HepG2 (cell line): ENCODE results near the gene NPHP4. TPM values are rescaled to one million over a fixed set of nuclear protein-coding genes. Genes with fewer than 3 reads are reported as not detected.

Experiments
- ATAC-seq: fragments of 200-7000 bp; cut with Tn5 transposase; 3 replicates; pipeline ENCODE4 v1.9.1; 2020; ENCODE audit warnings: mild to moderate bottlenecking, moderate library complexity
- BruUV-seq: library from RNA; stranded (reverse); fragments of 400-500 nt; replicated peaks from 2 replicates; lab custom pipeline; 2021; lab: Mats Ljungman, UMichigan
- CTCF ChIA-PET: fragments of 300-600 bp; formaldehyde crosslinking; extraction: SDS; loops from one replicate; lab custom pipeline; 2021; ENCODE audit warnings: low total read pairs, inconsistent platforms, low intra/inter-chr PET ratio; lab: Yijun Ruan, JAX
- POLR2A ChIA-PET: fragments of 350-600 bp; sonication (Branson Sonifier 250); formaldehyde crosslinking; loops from one replicate; lab custom pipeline; 2020; ENCODE audit warnings: antibody characterized with exemption, inconsistent platforms; lab: Yijun Ruan, JAX
- DNase-seq: peaks from one replicate; pipeline ENCODE4 v3.0.0-alpha.2; 2015; ENCODE audit warnings: low spot score
- FAIRE-seq: peaks from 3 replicates; lab custom pipeline; 2011; peaks lifted over from hg19 to GRCh38; lab: Jason Lieb, UNC
- H2AFZ ChIP-seq: one replicate; pipeline ENCODE4 v1.6.1; 2011; ENCODE audit warnings: low read length, inconsistent platforms
- H3K27ac ChIP-seq: fragments of 300-600 bp; 3 replicates; pipeline ENCODE4 v1.8.0; 2011; ENCODE audit warnings: mixed run types, mild to moderate bottlenecking, mixed read lengths, low read length, inconsistent platforms; ENCODE audit not compliant: insufficient read depth; ENCODE audit errors: extremely low read length
- H3K27me3 ChIP-seq, 2 experiments: fragments of 200-600 bp in 1 of 2; 2 replicates in 1 of 2; 3 replicates in 1 of 2; pipeline versions ENCODE4 v1.6.0 to v1.8.0; 2011; ENCODE audit warnings: low read length in 2 of 2, mild to moderate bottlenecking in 2 of 2, moderate library complexity in 2 of 2, inconsistent platforms in 1 of 2; ENCODE audit not compliant: insufficient read depth in 2 of 2, control insufficient read depth in 1 of 2
- H3K36me3 ChIP-seq, 2 experiments: fragments of 200-600 bp in 1 of 2; replicated peaks in 1 of 2; 2 replicates in 1 of 2; 3 replicates in 1 of 2; pipeline versions ENCODE4 v1.5.1 to v1.8.0; 2011; ENCODE audit warnings: low read length in 2 of 2, inconsistent platforms in 1 of 2; ENCODE audit not compliant: insufficient read depth in 2 of 2, control insufficient read depth in 1 of 2
- H3K4me1 ChIP-seq: 2 replicates; pipeline ENCODE4 v1.5.1; 2012; ENCODE audit warnings: low read length, inconsistent platforms; ENCODE audit not compliant: insufficient read depth
- H3K4me2 ChIP-seq: 2 replicates; pipeline ENCODE4 v1.6.0; 2011; ENCODE audit warnings: low read depth, low read length, inconsistent platforms
- H3K4me3 ChIP-seq, 3 experiments: fragments of 200-600 bp in 1 of 3; sonication (generic), shearing (Covaris generic) in 1 of 3; replicated peaks in 1 of 3; 2 replicates each; pipeline ENCODE4 v1.5.1; 2011 to 2016; ENCODE audit warnings: low read length in 3 of 3, inconsistent platforms in 2 of 3, low read depth in 2 of 3, mild to moderate bottlenecking in 2 of 3, control low read depth in 1 of 3, mixed read lengths in 1 of 3; ENCODE audit not compliant: insufficient read depth in 1 of 3
- H3K79me2 ChIP-seq: one replicate; pipeline ENCODE4 v1.6.1; 2011; ENCODE audit warnings: low read length, inconsistent platforms; ENCODE audit not compliant: insufficient read depth
- H3K9ac ChIP-seq: 2 replicates; pipeline ENCODE4 v1.6.0; 2011; ENCODE audit warnings: mild to moderate bottlenecking, low read depth, low read length, inconsistent platforms; ENCODE audit not compliant: insufficient read depth
- H3K9me3 ChIP-seq: 2 replicates; pipeline ENCODE4 v1.5.1; 2012; ENCODE audit warnings: mild to moderate bottlenecking, low read length
- H4K20me1 ChIP-seq: 2 replicates; pipeline ENCODE4 v1.6.0; 2011; ENCODE audit warnings: inconsistent platforms, mild to moderate bottlenecking, low read length, moderate library complexity; ENCODE audit not compliant: insufficient read depth
- ELF3 ChIP-seq: IDR thresholded peaks from 2 replicates; pipeline ENCODE4 v1.6.1; 2016; ENCODE audit warnings: missing genetic modification reagents, missing compliant biosample characterization
- KDM3A ChIP-seq: IDR thresholded peaks from 2 replicates; pipeline ENCODE4 v1.6.1; 2018; ENCODE audit warnings: low read depth, missing compliant biosample characterization
- ZNF510 ChIP-seq: sonication (generic); formaldehyde crosslinking; IDR thresholded peaks from 2 replicates; pipeline ENCODE4 v1.4.0; 2020; ENCODE audit warnings: low read depth, mild to moderate bottlenecking, missing genetic modification reagents
- ZNF572 ChIP-seq: sonication (generic); formaldehyde crosslinking; IDR thresholded peaks from 2 replicates; pipeline ENCODE4 v1.5.1; 2020; ENCODE audit warnings: mild to moderate bottlenecking, missing genetic modification reagents
- WGBS: methylation state at CpG from one replicate; pipeline ENCODE4 v1.1.6; 2017; ENCODE audit warnings: low lambda C conversion rate; 5-methylcytosine and 5-hydroxymethylcytosine counted together
- in situ Hi-C: cut with HindIII; loops from 2 replicates; pipeline ENCODE4 v1.10.0; 2017; ENCODE audit warnings: low pct_unique_long_range_greater_than_20kb; ENCODE audit not compliant: extremely low pct_ligation_motif_present
- intact Hi-C: fragments of 100-400 bp; cut with micrococcal nuclease; formaldehyde crosslinking; loops from one replicate; pipeline ENCODE4 v1.10.0; 2022; ENCODE audit not compliant: unreplicated experiment
- polyA plus RNA-seq, 8 experiments: library from polyadenylated mRNA; depleted of rRNA in 3 of 8; stranded (reverse) in 7 of 8; unstranded in 1 of 8; fragments of >200 nt; fragmentation: Illumina TruSeq in 4 of 8; extraction: Trizol in 4 of 8; gene quantifications; 2 replicates each; pipeline versions ENCODE4 v1.2.1 to v1.2.3, GENCODE V29; 2011 to 2016; ENCODE audit warnings: low read depth in 4 of 8, missing spikeins in 1 of 8, mixed read lengths in 1 of 8; ENCODE audit not compliant: insufficient read depth in 1 of 8
- total RNA-seq, 5 experiments: library from RNA; depleted of rRNA; stranded (reverse); fragments of >200 nt; fragmentation: Illumina TruSeq; extraction: Trizol; gene quantifications; 2 replicates each; pipeline ENCODE4 v1.2.3, GENCODE V29; 2016; ENCODE audit warnings: low read depth in 1 of 5
- TF ChIP-seq, protein P1 (sequence below): sonication (generic); formaldehyde crosslinking; IDR thresholded peaks from 2 replicates; pipeline ENCODE4 v1.5.0; 2020; ENCODE audit warnings: missing genetic modification reagents, mild to moderate bottlenecking, borderline replicate concordance
- TF ChIP-seq, protein P2 (sequence below): sonication (generic); formaldehyde crosslinking; IDR thresholded peaks from 2 replicates; pipeline ENCODE4 v1.5.1; 2020; ENCODE audit warnings: missing genetic modification reagents, mild to moderate bottlenecking, borderline replicate concordance
- TF ChIP-seq, protein P3 (sequence below): sonication (generic); formaldehyde crosslinking; IDR thresholded peaks from 2 replicates; pipeline ENCODE4 v1.5.0; 2020; ENCODE audit warnings: missing genetic modification reagents
- TF ChIP-seq, protein P4 (sequence below): sonication (generic); formaldehyde crosslinking; IDR thresholded peaks from 2 replicates; pipeline ENCODE4 v1.4.0; 2020; ENCODE audit warnings: missing genetic modification reagents
- TF ChIP-seq, protein P5 (sequence below): IDR thresholded peaks from 2 replicates; pipeline ENCODE4 v1.6.1; 2016

Gene NPHP4
- total and polyA plus RNA-seq, 2 of the 13 experiments (the other 11 are each of a cell fraction or from before 2014, with no cell fraction given), result 4.4 to 6.8 TPM

DNA sequence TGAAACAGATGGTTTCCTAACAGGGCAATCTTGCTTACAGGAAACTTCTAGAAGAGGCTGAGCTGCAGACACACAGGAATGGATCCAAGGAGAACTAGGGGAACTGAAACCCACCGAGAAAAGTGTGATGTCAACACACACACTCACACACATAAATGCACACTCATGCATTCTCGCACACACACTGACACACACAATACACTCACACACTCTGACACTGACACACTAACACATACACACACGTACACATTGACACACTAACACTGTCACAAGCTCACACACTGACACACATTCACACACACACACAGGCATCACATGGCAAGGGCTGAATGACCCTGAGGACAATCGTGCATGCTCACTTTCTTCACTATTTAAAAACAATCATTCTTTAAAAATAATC, 142.7 kb downstream of the NPHP4 start:
- 0% methylated on average over 4 of the region's 4 CpGs for WGBS
- Histone ChIP-seq H3K9ac (no peak overlapping the region), H3K9me3 (no peaks in the 10 kb centered on the region), H3K79me2 (no peaks in the 10 kb centered on the region), H3K36me3 (no peaks in the 10 kb centered on the region), H3K4me2 (no peak overlapping the region), H3K27ac (no peak overlapping the region), H3K27me3 (peaks cover 0 to 14% of the 10 kb centered on the region in 2 experiments; a peak in 1 of 5 replicates), H4K20me1 (no peaks in the 10 kb centered on the region; the same call in 1 of the 2 replicates), H3K4me3 (no peak overlapping the region), H3K4me1 (no peaks in the 10 kb centered on the region), H2AFZ (no peak overlapping the region)
- TF ChIP-seq ELF3 (CRISPR knock-in tag), result no peak
- TF ChIP-seq, protein P1, sequence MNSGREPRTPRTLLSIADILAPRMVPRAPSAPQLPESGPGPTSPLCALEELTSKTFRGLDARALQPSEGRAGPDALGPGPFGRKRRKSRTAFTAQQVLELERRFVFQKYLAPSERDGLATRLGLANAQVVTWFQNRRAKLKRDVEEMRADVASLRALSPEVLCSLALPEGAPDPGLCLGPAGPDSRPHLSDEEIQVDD, result no peak
- TF ChIP-seq, protein P2, sequence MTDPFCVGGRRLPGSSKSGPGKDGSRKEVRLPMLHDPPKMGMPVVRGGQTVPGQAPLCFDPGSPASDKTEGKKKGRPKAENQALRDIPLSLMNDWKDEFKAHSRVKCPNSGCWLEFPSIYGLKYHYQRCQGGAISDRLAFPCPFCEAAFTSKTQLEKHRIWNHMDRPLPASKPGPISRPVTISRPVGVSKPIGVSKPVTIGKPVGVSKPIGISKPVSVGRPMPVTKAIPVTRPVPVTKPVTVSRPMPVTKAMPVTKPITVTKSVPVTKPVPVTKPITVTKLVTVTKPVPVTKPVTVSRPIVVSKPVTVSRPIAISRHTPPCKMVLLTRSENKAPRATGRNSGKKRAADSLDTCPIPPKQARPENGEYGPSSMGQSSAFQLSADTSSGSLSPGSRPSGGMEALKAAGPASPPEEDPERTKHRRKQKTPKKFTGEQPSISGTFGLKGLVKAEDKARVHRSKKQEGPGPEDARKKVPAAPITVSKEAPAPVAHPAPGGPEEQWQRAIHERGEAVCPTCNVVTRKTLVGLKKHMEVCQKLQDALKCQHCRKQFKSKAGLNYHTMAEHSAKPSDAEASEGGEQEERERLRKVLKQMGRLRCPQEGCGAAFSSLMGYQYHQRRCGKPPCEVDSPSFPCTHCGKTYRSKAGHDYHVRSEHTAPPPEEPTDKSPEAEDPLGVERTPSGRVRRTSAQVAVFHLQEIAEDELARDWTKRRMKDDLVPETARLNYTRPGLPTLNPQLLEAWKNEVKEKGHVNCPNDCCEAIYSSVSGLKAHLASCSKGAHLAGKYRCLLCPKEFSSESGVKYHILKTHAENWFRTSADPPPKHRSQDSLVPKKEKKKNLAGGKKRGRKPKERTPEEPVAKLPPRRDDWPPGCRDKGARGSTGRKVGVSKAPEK, result no peak
- TF ChIP-seq, protein P3, sequence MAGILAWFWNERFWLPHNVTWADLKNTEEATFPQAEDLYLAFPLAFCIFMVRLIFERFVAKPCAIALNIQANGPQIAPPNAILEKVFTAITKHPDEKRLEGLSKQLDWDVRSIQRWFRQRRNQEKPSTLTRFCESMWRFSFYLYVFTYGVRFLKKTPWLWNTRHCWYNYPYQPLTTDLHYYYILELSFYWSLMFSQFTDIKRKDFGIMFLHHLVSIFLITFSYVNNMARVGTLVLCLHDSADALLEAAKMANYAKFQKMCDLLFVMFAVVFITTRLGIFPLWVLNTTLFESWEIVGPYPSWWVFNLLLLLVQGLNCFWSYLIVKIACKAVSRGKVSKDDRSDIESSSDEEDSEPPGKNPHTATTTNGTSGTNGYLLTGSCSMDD (CRISPR knock-in tag), result no peak
- TF ChIP-seq, protein P4, sequence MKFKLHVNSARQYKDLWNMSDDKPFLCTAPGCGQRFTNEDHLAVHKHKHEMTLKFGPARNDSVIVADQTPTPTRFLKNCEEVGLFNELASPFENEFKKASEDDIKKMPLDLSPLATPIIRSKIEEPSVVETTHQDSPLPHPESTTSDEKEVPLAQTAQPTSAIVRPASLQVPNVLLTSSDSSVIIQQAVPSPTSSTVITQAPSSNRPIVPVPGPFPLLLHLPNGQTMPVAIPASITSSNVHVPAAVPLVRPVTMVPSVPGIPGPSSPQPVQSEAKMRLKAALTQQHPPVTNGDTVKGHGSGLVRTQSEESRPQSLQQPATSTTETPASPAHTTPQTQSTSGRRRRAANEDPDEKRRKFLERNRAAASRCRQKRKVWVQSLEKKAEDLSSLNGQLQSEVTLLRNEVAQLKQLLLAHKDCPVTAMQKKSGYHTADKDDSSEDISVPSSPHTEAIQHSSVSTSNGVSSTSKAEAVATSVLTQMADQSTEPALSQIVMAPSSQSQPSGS (CRISPR knock-in tag), result no peak
- TF ChIP-seq ZNF572 (CRISPR knock-in tag), result no peak
- no peak for TF ChIP-seq KDM3A (CRISPR knock-in tag)
- TF ChIP-seq, protein P5, sequence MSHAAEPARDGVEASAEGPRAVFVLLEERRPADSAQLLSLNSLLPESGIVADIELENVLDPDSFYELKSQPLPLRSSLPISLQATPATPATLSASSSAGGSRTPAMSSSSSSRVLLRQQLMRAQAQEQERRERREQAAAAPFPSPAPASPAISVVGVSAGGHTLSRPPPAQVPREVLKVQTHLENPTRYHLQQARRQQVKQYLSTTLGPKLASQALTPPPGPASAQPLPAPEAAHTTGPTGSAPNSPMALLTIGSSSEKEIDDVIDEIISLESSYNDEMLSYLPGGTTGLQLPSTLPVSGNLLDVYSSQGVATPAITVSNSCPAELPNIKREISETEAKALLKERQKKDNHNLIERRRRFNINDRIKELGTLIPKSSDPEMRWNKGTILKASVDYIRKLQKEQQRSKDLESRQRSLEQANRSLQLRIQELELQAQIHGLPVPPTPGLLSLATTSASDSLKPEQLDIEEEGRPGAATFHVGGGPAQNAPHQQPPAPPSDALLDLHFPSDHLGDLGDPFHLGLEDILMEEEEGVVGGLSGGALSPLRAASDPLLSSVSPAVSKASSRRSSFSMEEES (CRISPR knock-in tag), result no peak
- TF ChIP-seq ZNF510, result no peak
- FAIRE-seq (no peak), ATAC-seq (no peak), DNase-seq (no peak)
- BruUV-seq, result no TSS peak
- in situ Hi-C loops, result no loop called here
- ChIA-PET CTCF (no interaction called here), POLR2A (no interaction called here)
- intact Hi-C loops, result no loop called here
